GM21423 (cell line): Measurements from ENCODE around the gene MAP3K20.
"Not testable (repeated sequence)": the region's sequence is repeated elsewhere in the genome, so short reads cannot be mapped to it uniquely, and the experiment has no call there.

Source experiments
- ATAC-seq: cut with Tn5 transposase; IDR thresholded peaks from one replicate; pipeline ENCODE4 v1.9.1; 2021; ENCODE audit warnings: mild to moderate bottlenecking, moderate library complexity; ENCODE audit not compliant: unreplicated experiment

MAP3K20 gene

DNA sequence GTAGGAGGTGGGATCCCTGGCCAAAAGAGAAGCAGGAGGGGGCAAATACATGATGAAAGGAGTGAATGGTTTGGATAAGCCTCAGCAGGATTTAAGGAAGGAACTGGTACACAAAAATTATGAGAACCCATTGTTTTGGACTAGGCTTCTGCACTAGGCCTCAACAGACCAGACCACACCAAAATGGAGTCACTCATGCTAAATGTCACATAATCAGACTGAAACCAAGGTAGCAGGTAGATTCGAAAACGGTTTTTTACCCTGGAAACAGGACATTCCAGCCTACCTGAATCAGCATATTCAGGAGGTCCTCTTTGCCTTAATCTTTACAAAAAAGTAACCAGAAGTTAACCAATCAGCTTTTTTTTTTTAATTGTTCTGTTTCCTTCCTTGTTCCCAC is 229.7 kb downstream of the MAP3K20 start:
- ATAC-seq: no peak

DNA sequence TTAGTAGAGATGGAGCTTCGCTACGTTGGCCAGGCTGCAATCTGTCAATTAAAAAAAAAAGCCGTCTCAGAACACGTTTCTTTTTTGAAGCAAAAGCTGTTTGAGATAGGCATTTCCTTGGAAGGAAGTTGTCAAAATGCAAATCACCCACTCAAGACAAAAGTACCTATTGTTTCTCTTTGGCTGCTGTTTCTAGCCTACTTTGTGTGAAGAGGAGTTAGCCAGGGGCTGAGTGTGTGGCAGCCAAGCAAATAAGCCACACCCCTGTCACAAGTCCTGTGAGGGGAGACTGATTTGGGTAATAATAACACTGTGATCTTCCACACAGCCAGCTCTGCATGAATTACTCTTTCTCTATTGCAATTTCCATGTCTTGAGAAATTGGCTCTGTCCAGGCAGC is 231.6 kb downstream of the MAP3K20 start:
- no peak for ATAC-seq

DNA sequence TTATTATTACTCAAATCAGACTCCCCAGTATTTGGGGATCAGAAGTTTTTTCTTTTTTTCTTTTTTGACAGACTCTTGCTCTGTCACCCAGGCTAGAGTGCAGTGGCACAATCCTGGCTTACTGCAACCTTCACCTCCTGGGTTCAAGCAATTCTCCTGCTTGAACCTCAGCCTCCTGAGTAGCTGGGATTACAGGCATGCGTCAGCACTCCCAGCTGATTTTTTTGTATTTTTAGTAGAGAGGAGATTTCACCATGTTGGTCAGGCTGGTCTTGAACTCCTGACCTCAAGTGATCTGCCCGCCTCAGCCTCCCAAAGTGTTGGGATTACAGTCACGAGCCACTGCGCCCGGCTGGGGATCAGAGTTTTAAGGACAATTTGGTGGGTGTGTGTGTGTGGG is 233.7 kb downstream of the MAP3K20 start:
- not testable (repeated sequence) for ATAC-seq

DNA sequence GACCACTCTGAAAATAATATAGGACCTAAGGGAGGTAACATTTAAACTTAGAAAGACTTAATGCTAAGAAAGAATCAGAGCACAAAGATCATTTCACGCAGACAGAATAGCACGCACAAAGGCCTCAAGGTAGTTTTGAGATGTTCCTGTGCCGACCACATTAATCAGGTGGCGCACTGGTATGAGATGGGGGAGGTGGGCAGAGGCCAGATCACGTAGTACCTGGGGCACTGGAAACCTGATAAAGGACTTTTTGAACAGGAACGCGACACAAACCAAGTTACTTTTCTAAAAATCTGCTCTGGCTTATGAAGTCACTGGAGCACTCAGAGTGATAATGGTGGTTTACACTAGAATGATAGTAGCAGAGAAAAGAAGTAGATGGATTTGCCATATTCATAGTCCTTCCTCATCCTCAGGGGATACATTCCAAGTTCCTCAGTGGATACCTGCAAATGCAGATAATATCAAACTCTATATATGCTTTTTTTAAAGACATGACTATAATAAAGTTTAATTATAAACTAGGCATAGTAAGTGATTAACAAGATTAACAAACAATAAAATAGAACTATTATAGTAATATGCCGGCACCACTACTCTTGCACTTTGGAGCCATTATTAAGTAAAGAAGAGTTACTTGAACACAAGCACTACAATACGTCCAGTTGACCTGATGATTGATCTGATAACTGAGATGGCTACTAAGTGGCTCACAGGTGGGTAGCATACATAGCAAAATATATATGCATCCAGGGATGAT is 236.4 kb downstream of the MAP3K20 start:
- ATAC-seq: no peak
